SKM-1 (cell line): ENCODE measurements around the gene NEMP1.
"Not testable (repeated sequence)": the region's sequence is repeated elsewhere in the genome, so short reads cannot be mapped to it uniquely, and the experiment has no call there.

Source experiments
- DNase-seq: peaks from one replicate; lab custom pipeline; 2025; ENCODE audit not compliant: unreplicated experiment; lab: John Stamatoyannopoulos, UW

NEMP1 gene

GRCh38 chr12:57031138-57031725, 47.4 kb downstream of the NEMP1 start:
- no peak for DNase-seq

- no peak for DNase-seq
These were observed 49.1 kb downstream of the NEMP1 start for GRCh38 chr12:57029457-57029856.

- no peak for DNase-seq
These were observed 50.8 kb downstream of the NEMP1 start for GRCh38 chr12:57027805-57028153.

- DNase-seq = no peak
These were observed 51.4 kb downstream of the NEMP1 start for GRCh38 chr12:57027011-57027804.

- DNase-seq = no peak
These were observed 53.4 kb downstream of the NEMP1 start for GRCh38 chr12:57025196-57025595.

- DNase-seq = not testable (repeated sequence)
These were observed 56.3 kb downstream of the NEMP1 start for GRCh38 chr12:57022324-57022723.

- no peak for DNase-seq
These were observed 58.4 kb downstream of the NEMP1 start for GRCh38 chr12:57019983-57020719.

GRCh38 chr12:57018906-57019305, 59.7 kb downstream of the NEMP1 start:
- no peak for DNase-seq

- DNase-seq = not testable (repeated sequence)
These were observed 60.2 kb downstream of the NEMP1 start for GRCh38 chr12:57018353-57018752.

- no peak for DNase-seq
These were observed 62.2 kb downstream of the NEMP1 start, which contains the start of gene TAC3 for GRCh38 chr12:57016348-57016747. TSS of gene TAC3 (minus strand) at chr12:57016529. CDS start at chr12:57015797, 732 bp downstream.

- DNase-seq = no peak
These were observed 65.8 kb downstream of the NEMP1 start for GRCh38 chr12:57012600-57013465.

GRCh38 chr12:57011438-57012424, 66.9 kb downstream of the NEMP1 start:
- DNase-seq = no peak

- DNase-seq = no peak
These were observed 67.9 kb downstream of the NEMP1 start for GRCh38 chr12:57010627-57011247.

- DNase-seq = no peak
These were observed 68.5 kb downstream of the NEMP1 start for GRCh38 chr12:57009949-57010626.

GRCh38 chr12:57008178-57008577, 70.4 kb downstream of the NEMP1 start:
- peak; percentile 28 for DNase-seq

GRCh38 chr12:57006809-57007475, 71.6 kb downstream of the NEMP1 start:
- no peak for DNase-seq

- no peak for DNase-seq
These were observed 72.4 kb downstream of the NEMP1 start, which contains the start of gene ZBTB39 for GRCh38 chr12:57005980-57006808. TSS of gene ZBTB39 (minus strand) at chr12:57006546. CDS start at chr12:57004917, 1,629 bp downstream.
